Measurements from ENCODE around the gene HOXB1. TPM values are rescaled to one million over a fixed set of nuclear protein-coding genes. Genes with fewer than 3 reads are reported as not detected.

The HOXB1 gene
- polyA plus RNA-seq, 10 donors, result not detected

Other genes starting within 250 kb of the HOXB1 start
- gene SKAP1, start 100.8 kb downstream of the HOXB1 start, polyA plus RNA-seq (ENCODE audit: insufficient read length in 10 of 10), result 1 to 10 TPM in 2 of 10 donors, under 1 TPM in 6, not detected in 2; 0.34 to 5.4 (median 0.46) TPM
- gene HOXB2, start 14.1 kb upstream of the HOXB1 start, polyA plus RNA-seq (ENCODE audit: insufficient read length in 10 of 10), result 10 to 100 TPM; 11.4 to 25.5 (median 15.0) TPM
- 10 to 100 TPM in 2 of 10 donors, 1 to 10 TPM in 8; 1.1 to 10.7 (median 6.1) TPM for gene HOXB4, start 47.3 kb upstream of the HOXB1 start, polyA plus RNA-seq (ENCODE audit: insufficient read length in 10 of 10)
- 10 to 100 TPM; 10.4 to 39.0 (median 24.4) TPM for gene HOXB3, start 59.2 kb upstream of the HOXB1 start, polyA plus RNA-seq (ENCODE audit: insufficient read length in 10 of 10)
- 1 to 10 TPM in 8 of 10 donors, under 1 TPM in 2; 0.60 to 7.2 (median 3.0) TPM for gene HOXB5, start 62.8 kb upstream of the HOXB1 start, polyA plus RNA-seq (ENCODE audit: insufficient read length in 10 of 10)
- gene HOXB6, start 74.0 kb upstream of the HOXB1 start, polyA plus RNA-seq (ENCODE audit: insufficient read length in 10 of 10), result 1 to 10 TPM; 1.6 to 7.2 (median 2.8) TPM
- gene HOXB7, start 80.0 kb upstream of the HOXB1 start, polyA plus RNA-seq (ENCODE audit: insufficient read length in 10 of 10), result 10 to 100 TPM in 1 of 10 donors, 1 to 10 TPM in 9; 3.9 to 10.1 (median 6.8) TPM
- 1 to 10 TPM in 3 of 10 donors, under 1 TPM in 7; 0.29 to 2.9 (median 0.70) TPM for gene HOXB8, start 84.3 kb upstream of the HOXB1 start, polyA plus RNA-seq (ENCODE audit: insufficient read length in 10 of 10)
- gene HOXB9, start 95.3 kb upstream of the HOXB1 start, polyA plus RNA-seq (ENCODE audit: insufficient read length in 10 of 10), result 1 to 10 TPM in 1 of 10 donors, under 1 TPM in 9; 0.09 to 1.3 (median 0.43) TPM
- not detected for gene PRAC1, start 191.5 kb upstream of the HOXB1 start, polyA plus RNA-seq (ENCODE audit: insufficient read length in 10 of 10)
- gene PRAC2, start 192.2 kb upstream of the HOXB1 start, polyA plus RNA-seq (ENCODE audit: insufficient read length in 10 of 10), result not detected
- under 1 TPM in 1 of 10 donors, not detected in 9; 0.04 TPM for gene HOXB13, start 197.7 kb upstream of the HOXB1 start, polyA plus RNA-seq (ENCODE audit: insufficient read length in 10 of 10)

Data from muscle of back (tissue), 10 donors.